GM18519 (cell line): ENCODE measurements around the gene KHSRP.
A peak's percentile ranks its signal among the peaks of the same experiment; 100 is the strongest.
"Not testable (repeated sequence)": the region's sequence is repeated elsewhere in the genome, so short reads cannot be mapped to it uniquely, and the experiment has no call there.

Experiments used
- ATAC-seq: cut with Tn5 transposase; IDR thresholded peaks from one replicate; pipeline ENCODE4 v1.9.1; 2021; ENCODE audit warnings: mild to moderate bottlenecking, moderate library complexity; ENCODE audit not compliant: unreplicated experiment, low FRiP score

KHSRP gene

GRCh38 chr19:6451583-6452222 lies 27.1 kb upstream of the KHSRP start:
- no peak for ATAC-seq

DNA sequence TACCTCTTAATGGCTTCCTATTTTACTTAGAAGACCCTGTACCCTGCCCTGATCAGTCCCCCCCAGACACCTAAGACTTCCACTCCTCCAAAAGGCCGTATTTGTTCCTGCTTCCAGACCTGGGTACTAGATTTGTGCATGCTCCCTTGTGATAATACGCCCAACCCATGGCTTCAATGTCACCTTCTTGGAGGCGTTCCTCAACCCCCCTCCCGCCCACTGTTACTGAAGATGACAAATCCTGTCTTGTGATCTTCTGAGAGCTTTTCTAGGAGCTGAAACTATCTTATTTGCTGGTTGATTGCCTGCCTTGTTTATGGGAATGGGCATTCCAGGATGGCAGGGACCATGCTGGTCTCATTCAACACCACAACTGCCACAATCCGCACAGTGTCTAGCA lies 25.6 kb upstream of the KHSRP start:
- no peak for ATAC-seq

DNA sequence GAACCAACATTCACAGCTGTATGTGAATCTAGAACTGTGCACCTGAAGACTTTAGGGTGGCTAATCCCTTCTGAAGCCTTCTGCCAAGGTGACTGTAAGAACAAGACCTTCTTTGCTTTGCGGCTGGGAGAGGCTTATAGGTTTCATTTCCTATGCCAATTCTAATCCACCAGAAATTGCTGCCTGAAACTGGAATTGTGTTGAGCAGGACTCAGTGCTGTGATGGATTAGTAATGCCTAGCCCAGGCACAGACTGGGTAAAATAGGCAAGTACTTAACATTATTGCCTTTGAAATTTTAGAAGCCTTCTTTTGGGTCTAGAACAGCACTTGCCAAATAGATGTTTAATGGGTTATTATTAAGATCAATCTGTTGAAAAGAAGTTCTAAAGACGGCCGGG lies 23.4 kb upstream of the KHSRP start:
- ATAC-seq, result no peak

DNA sequence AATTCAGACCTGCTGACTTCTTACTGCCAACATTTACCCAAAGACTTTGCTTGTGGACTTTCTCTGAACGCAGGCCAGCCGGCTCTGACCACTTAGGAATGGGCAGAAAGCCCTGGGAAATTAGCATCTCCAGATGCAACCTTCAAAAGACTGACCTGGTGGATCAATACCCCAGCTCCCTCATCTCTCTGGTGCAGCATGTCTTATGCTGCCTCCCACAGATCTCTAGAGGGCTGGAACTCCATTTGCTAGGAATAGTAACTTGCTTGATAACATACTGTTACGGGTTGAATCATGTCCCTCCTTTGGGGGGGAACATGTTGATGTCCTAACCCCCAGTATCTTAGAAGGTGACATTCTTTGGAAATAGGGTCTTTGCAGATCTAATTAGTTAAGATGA lies 21.8 kb upstream of the KHSRP start:
- ATAC-seq, result no peak

- ATAC-seq, result no peak
These were observed 19.4 kb upstream of the KHSRP start for GRCh38 chr19:6443986-6444385.

- no peak for ATAC-seq
These were observed 17.6 kb upstream of the KHSRP start for GRCh38 chr19:6442087-6442688.

DNA sequence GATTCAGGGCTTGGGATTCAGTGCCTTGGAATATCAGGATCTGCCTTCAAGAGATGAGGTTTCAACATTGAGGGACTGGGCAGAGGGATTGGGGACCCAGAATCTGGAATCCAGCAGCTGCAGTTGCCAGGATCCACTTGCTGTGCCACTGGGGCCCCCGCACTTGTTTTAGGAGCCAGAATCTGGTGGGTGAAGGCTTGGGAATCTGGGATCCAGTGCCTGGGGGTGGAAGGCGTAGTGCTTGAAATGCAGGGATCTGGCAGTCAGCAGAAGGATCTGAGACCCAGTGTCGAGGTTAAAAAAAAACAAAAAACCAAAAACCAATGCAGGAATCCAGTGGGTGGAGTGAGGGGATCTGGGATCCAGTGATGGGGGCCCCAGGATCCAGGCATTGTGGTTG lies 16.3 kb upstream of the KHSRP start:
- ATAC-seq, result no peak

GRCh38 chr19:6439743-6440142 lies 15.1 kb upstream of the KHSRP start:
- no peak for ATAC-seq

DNA sequence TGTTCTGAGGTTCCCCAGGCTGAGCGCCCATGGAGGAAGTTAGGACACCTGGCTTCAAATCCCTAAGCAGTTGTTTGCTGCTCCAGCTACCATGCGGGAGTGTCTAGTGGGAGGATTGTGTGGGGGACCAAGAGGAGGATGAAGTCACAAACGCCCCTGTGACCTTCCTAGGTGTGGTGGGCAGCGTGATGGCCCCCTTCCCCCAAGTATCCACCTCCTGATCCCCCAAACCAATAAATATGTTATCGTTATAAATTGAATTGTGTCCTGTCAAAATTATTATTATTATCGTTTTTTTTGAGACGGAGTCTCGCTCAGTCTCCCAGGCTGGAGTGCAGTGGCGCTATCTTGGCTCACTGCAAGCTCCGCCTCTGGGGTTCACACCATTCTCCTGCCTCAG lies 9.1 kb upstream of the KHSRP start, which contains the start of gene SLC25A41:
Gene SLC25A41 (minus strand): TSS at position 101 of the 400 bp plus-strand sequence. CDS start 70 bp downstream, at position 31.
- ATAC-seq, result no peak

DNA sequence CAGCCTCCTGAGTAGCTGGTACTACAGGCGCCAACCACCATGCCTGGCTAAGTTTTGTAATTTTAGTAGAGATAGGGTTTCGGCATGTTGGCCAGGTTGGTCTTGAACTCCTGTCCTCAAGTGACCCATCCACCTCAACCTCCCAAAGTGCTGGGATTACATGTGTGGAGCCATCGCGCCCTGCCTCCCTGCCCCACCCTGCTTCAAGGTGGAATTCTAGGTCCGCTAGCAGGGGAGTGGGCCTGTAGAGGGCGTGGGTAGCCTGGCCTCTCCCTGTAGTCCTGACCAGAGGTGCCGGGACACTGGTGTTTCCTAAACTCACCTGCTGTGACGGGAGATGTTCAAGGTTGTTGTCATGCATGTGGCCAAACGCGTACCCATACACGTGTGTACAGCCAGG lies 8.6 kb upstream of the KHSRP start:
- ATAC-seq, result no peak

DNA sequence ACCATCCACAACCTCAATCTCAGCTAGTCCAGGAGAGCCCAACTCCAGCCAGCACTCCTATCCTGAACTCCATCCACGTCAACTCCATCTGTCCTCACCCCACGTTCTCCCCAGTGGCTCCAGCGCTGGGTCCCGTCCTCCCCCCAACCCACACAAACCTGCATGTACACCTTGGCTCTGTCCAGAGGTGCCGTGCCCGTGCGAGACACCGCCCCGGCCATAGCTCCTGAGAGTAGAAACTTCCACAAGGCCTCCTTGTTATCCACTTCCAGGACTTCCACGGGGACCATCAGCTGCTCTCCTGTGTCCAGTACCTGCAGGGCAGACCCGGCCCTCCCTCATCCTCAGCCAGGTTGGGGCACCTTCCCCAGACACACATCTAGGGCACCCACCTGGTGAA lies 7.3 kb upstream of the KHSRP start:
- no peak for ATAC-seq

GRCh38 chr19:6429419-6430221 lies 5.0 kb upstream of the KHSRP start:
- ATAC-seq, result no peak

DNA sequence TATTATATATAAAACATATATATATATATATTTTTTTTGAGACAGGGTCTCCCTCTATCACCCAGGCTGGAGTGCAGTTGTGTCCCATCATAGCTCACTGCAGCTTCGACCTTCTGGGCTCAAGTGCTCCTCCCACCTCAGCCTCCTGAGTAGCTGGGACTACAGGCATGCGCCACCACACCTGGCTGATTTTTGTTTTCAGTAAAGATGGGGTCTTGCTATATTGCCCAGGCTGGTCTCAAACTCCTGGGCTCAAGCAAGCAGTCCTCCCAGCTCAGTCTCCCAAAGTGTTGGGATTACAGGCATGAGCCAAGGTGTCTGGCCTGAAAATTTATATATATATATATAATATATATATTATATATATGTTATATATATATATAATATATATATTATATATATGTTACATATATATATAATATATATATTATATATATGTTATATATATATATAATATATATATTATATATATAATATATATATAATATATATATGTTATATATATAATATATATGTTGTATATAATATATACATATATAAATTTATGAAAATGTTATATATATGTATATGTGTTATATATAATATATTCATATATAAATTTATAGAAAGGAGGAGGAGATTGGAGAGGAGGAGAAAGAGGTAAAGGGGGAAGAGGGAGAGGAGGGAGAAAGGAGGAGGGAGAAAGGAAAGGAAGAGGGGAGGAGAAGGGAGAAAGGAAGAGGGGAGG lies 4.2 kb upstream of the KHSRP start:
- ATAC-seq, result not testable (repeated sequence)

GRCh38 chr19:6427131-6427530 lies 2.5 kb upstream of the KHSRP start:
- no peak for ATAC-seq

GRCh38 chr19:6425732-6426620 lies 1.4 kb upstream of the KHSRP start:
- no peak for ATAC-seq

DNA sequence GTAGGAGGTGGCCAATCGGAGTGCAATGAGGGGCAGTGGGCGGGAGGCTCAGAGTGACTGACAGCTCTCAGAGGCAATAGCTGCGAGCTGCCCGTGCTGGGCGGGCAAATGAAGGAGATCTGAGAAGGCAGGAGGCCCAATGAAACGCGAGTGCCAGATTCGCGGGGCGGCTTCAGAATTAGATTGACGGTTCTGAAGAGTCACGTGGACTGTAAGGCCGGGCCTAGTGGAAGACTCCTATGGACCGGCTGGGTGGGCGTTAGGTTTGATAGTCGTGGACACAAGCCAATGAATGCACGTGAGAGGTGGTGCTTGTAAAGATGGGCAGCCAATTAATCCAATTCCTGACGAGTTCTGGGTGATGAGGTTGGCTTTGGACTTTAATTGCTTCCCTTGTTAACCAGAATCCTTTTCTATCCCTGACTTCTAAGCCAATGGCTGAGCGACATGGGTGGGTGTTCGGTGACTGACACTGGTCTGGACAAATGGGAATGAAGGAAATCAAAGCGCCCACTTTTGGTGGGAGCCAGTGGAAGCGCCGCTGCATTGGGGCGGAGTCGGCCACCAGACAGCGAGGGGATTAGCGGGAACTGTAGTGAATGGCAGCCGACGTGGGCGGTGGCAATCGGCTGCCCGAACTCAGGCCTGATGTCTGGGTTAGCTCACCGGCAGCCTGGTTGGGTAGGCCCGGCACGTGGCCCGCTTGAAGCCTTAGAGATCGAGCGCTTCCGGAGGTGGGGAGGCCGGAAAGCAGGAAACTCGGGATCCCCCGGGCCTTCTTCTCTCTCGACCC lies 524 bp upstream of the KHSRP start:
- peak; percentile 71 for ATAC-seq

GRCh38 chr19:6423499-6424194 lies 964 bp downstream of the KHSRP start:
- no peak for ATAC-seq
